Neural progenitor cell (in vitro differentiated cells): ENCODE data around the gene RFX3.

Source experiments
- CTCF ChIP-seq: fragments of 200-600 bp; sonication (generic); IDR thresholded peaks from 2 replicates; pipeline ENCODE4 v1.5.1; 2017; ENCODE audit warnings: antibody characterized with exemption, mild to moderate bottlenecking
- EZH2 ChIP-seq: fragments of 200-600 bp; sonication (generic); IDR thresholded peaks from 2 replicates; pipeline ENCODE4 v1.6.1; 2017; ENCODE audit warnings: antibody characterized with exemption, mild to moderate bottlenecking, moderate library complexity
- EZH2phosphoT487 ChIP-seq: fragments of 200-600 bp; sonication (generic); IDR thresholded peaks from 2 replicates; pipeline ENCODE4 v1.6.1; 2017; ENCODE audit warnings: antibody characterized with exemption

GRCh38 chr9:3458806-3459475 lies 66.9 kb downstream of the RFX3 start:
- TF ChIP-seq EZH2phosphoT487 (no peak), CTCF (no peak), EZH2 (no peak)
